HG03025 (cell line): ENCODE results near the gene DTWD2.
A peak's percentile ranks its signal among the peaks of the same experiment; 100 is the strongest.
"Not testable (repeated sequence)": the region's sequence is repeated elsewhere in the genome, so short reads cannot be mapped to it uniquely, and the experiment has no call there.

Experiments
- ATAC-seq: cut with Tn5 transposase; IDR thresholded peaks from one replicate; pipeline ENCODE4 v1.9.1; 2021; ENCODE audit warnings: mild to moderate bottlenecking, moderate library complexity; ENCODE audit not compliant: unreplicated experiment, low FRiP score

The DTWD2 gene

DNA sequence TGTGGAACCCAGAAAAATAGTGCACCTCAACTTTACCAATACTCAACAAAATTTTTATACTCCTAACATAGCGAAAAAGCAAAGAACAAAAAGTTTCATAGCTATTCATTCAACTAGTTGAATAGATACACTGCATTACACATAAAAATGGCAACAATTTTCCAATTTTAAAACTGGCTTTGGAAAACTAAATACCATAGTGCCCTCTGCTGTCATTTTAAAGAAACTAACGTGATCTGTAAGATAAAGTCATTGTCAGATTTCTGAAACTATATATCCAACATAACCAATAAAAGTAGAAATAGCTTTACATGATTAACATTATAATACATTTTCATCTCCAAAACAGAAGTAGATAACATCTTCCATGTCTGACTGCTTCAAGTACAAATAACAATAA, 31.6 kb downstream of the DTWD2 start:
- no peak for ATAC-seq

DNA sequence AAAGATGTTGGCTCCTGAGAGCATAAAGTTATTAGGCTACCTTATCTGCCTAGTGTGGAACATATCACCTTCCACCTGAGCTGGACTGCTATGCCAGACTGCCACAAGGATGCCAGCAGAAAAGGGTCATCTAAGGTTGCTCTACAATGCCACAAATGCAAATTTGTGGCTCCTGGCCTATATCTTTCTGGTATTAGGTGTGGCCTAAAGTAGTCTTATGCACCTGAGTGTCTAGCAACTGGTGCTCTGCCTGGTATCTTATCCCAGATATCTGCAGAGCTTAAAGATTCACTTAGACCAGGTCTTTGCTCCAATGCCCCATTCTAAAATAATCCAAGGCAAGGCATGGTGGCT, 34.7 kb downstream of the DTWD2 start:
- ATAC-seq, result no peak

DNA sequence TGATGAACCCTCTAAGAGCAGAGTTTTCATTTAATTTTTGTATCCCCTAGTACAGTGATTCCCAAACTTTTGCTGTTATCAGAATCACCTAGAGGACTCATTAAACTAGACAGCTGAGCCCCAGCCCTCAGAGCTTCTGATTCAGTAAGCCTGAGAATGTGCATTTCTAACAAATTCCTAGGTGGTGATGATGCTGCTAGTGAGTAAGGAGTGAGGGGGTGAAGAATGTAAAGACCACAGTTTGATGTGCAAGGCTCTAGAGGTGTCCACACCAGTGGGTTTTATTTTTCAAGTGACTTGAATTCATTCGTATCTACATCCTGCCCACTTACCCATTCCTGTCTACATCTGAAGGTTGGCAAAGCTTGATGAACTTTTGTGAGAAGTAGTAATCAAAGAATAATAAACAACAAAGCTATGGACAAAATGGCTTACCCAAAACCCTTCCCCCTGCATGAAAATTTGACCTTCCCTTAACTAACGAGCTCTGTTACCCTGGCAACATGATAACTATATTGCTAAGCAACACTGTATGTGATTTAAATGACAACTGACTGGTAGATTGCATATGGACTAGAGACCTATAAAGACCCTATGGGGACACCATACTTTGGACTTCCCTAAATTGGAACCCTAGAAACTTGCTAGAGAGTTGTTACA, 35.2 kb downstream of the DTWD2 start:
- ATAC-seq, result no peak

DNA sequence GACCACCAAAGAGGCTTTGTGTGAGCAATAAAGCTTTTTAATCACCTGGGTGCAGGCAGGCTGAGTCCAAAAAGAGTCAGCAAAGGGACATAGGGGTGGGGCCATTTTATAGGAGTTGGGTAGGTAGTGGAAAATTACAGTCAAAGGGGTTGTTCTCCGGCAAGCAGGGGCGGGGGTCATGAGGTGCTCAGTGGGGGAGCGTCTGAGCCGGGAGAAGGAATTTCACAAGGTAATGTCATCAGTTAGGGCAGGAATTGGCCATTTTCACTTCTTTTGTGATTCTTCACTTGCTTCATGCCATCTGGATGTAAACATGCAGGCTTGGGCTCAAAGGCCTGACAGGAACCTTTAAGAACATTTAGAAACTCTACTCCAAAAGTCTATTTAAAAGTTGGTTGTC, 36.0 kb downstream of the DTWD2 start:
- ATAC-seq, result not testable (repeated sequence)

DNA sequence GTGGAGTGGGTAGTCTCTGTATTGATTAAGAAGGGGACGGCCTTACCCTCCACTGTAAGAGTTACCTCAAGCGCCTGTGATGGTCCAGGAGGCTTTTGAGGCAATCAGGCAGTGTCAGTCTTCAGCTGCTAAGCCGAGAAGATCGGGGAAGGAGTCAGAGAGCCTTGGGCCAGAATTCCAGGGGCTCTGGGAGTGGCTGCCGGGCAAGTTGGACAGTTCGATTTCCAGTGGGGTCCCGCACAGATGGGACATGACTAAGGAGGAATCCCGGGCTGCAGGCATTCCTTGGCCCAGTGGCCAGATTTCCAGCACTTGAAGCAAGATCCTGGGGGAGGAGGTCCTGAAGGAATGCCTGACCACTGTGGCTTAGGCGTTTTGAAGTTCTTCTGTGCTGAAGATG, 38.0 kb downstream of the DTWD2 start:
- not testable (repeated sequence) for ATAC-seq

DNA sequence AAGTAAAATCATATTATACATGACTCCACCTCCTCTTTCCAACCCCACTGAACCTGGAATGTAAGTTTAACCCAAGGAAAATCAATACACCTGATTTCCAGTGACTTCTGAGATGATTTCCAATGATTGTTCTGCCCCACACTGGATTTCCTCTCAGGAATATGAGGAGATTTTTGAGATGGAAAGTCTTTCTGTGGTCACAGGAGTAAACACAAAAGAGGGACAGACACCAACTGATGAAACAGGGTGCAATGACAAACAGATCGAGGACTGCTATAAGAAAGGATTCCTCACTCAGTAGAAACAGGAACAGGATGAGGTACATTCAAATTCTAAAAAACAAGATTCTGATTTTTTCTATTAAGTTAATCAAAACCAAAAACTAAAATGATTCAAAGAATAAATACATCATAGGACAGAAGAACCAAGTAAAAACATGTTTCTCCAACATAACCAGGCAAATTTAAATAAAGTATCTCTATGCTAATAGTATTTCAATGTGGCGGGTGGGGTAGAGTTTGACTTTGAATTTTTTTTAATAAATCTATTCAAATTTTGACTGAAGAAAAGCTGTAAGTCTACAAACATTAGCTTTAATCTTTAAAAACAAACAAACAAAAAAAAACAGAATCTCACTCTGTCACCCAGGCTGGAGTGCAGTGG, 42.1 kb downstream of the DTWD2 start:
- ATAC-seq, result no peak

DNA sequence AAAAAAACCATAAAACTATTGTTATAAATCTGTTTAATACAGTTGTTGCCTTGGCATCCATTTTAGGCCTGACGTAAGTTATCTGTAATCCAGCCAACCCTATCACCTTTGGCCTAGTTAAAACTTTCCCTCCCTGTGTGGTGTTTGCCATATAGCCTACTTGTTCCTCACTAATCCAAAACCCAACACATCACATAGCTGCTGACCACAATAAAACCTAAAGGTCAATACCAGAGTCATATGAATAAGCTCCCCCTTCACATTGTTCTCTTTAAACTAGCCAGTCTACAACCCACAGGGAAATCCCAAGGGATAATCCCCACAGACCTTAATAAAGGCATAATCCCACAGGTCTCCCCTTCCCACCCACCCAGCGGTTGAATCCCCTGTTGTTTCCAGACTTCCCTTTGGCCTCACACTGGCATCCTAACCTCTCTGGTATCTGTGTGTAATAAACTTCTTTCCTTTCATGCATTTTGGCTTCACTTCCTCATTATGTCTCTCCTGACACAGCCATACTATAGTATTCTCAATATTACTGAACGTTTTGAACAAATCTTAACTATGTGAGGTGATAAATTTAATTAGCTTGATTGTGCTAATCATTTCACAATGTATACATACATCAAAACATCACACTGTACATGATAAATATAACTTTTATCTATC, 50.8 kb downstream of the DTWD2 start:
- ATAC-seq, result peak; percentile 57

DNA sequence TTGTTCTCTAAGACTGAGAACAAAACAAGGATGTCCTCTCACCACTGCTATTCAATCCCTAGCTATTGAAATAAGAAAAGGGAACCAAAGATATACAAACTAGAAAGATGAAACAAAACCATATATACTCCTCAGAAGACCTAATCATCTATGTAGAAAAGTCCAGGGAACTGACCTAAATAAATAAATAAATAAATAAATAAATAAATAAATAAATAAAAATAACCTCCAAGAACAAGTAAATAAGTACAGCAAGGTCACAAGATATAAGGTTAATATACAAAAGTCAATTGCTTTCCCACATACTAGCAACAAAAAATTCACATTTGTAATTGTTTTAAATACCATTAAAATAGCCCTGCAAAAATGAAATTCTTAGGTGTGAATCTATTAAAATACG, 54.6 kb downstream of the DTWD2 start:
- ATAC-seq, result no peak

DNA sequence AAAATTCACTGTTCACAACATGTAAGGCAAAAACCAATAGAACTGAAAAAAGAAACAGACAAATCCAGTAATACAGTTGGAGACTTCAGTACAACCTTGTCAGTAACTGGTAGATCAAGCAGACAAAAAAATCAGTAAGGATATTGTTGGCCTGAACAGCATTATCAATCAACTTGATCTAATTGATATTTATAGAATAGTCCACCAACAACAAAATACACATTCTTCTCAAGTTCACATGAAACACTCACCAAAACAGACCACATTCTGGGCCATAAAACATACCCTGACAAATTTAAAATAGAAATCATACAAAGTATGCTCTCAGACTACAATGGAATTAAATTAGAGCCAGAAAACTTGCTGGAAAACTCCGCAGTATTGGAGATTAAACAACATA, 56.8 kb downstream of the DTWD2 start:
- no peak for ATAC-seq

DNA sequence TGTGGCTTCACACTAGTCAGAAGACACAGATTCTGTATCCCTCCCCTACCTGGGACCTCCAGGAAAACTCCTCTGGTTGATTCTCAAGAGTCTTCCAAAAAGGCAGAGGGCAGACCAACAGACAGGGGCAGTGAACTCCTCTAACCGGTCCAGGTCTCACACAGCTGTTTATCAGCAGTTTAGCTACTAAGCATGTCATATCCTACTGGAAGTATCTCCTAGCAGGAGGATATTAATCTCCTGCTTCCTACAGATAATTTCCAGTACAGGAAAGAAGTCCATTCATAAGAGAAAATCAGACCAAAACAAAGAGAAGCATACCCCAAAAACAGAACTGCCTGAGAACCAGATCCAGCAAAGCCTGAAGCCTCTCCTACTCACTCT, 64.3 kb downstream of the DTWD2 start:
- ATAC-seq, result no peak

DNA sequence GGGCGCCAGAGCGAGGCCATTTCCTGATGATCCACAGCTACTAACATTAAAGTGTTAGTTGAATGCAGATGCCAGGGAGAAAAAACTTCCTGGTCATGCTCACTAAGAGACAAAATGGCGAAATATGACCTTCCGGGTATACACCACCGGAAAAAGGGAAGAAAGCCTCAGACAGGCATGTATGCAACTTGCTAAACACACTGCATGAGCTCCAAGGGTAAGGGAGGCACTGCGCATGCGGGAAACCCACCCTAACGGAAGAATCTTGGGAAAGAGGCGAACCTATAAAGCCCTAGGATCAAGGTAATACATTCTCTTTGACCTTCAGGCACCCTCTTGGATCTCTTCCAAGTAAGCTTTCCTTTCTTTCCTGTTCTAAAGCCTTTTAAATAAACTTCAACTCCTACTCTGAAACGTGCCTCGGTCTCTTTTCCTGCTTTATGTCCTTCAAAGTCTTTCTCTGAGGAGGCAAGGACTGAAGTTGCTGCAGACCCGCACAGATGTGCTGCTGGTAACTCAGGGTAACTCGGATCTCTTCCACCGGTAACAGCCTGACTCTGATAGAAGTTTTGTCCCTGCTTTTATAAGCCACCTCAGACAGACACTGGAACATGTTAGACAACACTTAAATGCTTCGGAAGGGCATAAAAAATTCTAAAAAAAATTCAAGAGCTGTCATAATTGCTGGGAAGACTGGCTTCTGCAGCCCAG, 64.9 kb downstream of the DTWD2 start:
- no peak for ATAC-seq

DNA sequence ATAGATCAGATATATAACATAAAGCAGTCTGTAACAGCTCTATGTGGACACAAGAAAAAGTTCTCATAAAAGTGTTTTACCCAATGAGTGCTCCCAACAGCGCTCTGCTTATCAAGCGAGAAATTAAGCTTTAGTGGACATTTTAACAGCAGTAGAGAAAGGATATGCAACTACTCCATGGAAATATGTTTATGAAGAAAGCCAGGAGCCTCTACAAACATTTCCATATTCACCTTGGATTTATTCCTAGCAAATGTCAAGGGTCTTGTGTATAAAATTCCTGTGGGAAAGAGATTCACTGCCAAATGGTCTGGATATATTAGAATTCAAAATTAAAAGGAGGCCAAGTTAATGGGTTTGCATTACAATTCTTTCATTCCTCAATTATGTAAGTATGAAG, 66.5 kb downstream of the DTWD2 start:
- no peak for ATAC-seq

DNA sequence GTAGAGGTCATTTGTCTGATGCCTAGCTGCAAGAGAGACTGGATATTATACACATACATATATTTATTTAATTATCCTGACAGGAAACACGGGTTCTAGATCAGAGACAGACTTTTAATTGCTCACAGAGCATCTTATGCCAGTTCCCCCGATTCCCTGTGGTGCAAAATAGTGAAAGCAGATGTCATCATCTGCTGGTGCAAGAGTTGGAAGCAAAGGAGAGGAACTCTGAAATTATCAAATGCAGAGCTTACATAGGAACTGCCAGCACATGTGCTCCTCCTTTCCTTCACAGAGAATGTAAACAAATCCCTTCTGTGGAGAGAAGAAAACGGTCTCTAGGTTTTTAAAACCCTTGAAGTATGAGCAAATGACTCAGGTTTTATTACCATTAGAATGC, 69.3 kb downstream of the DTWD2 start:
- ATAC-seq, result no peak

DNA sequence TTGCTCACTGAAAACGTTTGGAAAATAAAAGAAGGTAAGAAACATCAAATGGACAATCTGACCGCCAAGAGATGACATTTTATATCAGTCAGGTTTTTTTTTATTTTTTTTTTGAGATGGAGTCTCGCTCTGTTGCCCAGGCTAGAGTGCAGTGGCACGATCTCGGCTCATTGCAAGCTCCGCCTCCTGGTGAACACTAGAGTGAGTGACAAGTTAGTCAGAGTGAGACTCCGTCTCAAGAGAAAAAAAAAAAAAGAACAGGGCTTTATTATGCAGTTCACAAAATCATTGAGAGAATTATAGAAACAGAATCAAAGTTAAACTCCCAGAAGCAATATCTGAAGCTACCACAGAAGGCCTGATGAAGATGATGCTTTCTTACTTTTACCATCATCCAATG, 70.1 kb downstream of the DTWD2 start:
- ATAC-seq, result peak; percentile 66

DNA sequence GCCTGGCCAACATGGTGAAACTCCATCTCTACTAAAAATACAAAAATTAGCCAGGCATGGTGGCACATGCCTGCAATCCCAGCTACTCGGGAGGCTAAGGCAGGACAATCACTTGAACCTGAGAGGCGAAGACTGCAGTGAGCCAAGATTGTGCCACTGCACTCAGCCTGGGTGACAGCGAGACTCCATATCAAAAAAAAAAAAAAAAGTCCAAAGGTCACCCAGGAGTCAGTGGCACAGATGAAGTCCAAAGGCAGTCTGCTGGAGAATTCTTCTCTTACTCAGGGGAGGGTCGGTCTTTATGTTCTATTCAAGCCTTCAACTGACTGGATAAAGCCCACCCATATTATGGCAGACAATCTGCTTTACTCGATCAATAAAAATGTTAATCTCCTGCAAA, 80.8 kb downstream of the DTWD2 start:
- not testable (repeated sequence) for ATAC-seq

DNA sequence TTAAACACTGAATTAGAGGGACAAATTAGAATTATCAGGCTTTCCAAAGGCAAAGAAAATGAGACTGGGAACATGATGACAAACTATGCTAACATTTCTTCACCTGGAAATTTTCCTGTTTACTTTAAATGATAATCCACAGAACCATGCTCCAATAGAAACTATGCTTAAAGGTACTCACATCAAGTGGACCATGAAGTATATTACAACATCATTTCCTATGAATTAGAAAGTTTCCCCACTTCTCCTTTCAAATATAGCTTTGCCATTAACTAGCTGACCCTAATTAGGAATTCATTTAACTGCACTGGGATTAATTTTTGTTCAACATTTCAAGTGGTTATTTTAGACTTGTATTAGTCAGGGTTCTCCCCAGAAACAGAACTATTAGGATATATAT, 81.4 kb downstream of the DTWD2 start:
- ATAC-seq, result no peak

DNA sequence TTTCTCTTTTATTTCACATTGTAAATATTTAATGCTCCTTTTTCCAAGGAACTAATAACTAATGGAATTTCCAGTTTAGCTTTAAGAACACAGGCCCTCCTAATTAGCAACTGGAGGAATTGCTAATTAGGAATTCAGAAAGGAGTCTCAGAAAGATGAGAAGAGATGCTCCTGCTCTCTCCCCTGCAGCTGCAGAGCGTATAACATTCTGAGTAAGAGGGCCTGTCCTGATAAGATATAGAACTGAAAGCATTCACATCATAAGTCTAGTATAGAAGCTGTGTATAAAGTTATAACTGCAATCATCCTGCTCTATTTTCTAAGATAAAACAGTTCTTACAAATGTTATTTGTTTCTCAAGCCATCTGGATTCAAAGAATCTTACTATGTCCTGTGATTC, 83.2 kb downstream of the DTWD2 start:
- ATAC-seq, result no peak

DNA sequence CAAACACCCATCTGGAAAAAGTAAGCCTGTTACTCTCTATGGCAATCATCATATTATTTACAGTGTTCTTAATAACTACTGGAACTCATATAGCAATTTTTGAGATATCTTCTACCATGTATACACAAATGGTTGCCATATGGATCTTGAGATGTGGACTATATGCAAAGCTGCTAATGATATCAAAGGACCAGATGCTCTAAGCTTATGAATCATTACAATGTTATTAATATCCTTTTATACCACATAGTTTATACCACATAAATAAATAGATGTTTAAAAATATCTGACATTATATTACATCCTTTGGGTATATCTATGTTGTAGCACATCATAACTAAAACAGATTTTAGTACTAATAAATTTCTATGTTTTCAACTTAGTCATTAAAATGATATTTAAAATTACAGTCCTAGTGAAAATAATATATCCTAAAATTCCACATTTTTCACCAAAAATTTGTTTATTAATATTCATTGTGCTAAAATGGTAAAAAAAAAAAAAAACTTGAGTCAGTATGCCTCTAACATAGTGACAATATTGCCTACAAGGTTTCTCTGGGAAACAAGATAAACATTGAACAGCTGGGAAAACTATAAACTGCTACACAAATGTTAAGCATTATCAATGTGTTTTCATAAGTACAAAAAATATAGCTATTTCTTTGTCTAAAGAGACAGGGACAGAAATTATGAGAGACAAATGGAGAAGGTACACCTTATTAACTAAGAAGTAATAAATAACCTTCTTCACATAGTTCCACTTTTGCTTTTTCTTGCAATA, 85.5 kb downstream of the DTWD2 start:
- no peak for ATAC-seq

DNA sequence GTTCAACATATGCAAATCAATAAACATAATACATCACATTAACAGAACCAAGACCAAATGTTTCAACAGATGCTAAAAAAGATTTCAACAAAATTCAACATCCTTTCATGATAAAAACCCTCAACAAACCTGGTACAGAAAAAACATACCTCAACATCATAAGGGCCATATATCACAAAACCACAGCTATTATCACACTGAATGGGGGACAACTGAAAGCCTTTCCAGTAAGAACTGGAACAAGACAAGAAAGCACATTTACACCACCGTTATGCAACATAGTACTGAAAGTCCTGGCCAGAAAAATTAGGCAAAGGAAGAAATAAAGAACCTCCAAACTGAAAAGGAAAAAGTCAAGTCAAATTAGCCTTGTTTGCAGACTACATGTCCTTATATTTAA, 93.6 kb downstream of the DTWD2 start:
- ATAC-seq, result no peak

DNA sequence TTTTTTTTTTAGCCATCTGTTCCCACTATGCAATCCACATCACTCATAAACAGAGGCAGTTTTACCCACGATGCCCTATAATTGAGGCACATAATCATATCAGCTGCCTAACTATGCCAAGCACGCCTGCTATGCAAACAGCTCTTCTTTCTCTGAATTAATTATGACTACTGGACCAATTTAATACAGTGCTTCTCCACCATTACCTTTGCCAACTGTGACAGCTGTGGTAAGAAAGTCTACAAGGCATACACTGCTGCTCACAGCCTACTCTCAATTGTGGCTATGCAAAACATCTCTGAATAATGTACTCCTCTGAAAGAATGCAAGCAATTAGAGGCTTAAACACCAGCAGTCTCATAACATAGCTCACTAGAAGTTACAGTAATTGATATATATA, 97.1 kb downstream of the DTWD2 start:
- ATAC-seq, result peak; percentile 54

DNA sequence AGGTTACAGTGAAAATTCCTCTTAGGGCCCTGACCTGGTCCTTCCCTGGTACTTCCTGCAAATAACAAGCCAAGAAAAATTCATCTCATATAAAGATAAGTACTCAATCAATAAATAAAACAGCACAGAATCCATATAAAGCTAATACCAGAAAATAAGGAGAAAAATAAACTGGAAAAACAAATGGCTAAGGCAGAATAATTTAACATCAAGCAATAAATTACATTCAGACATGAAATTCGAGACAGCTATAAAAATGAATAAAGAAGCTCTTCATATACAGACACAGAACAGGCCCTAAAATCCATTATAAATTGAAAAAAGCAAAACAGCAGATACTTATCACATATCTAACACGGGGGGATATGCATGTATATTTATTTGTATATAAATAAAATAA, 99.2 kb downstream of the DTWD2 start:
- ATAC-seq, result no peak
